ENCODE measurements around the gene PARP9.
"Not testable (repeated sequence)": the region's sequence is repeated elsewhere in the genome, so short reads cannot be mapped to it uniquely, and the experiment has no call there.

The PARP9 gene

DNA sequence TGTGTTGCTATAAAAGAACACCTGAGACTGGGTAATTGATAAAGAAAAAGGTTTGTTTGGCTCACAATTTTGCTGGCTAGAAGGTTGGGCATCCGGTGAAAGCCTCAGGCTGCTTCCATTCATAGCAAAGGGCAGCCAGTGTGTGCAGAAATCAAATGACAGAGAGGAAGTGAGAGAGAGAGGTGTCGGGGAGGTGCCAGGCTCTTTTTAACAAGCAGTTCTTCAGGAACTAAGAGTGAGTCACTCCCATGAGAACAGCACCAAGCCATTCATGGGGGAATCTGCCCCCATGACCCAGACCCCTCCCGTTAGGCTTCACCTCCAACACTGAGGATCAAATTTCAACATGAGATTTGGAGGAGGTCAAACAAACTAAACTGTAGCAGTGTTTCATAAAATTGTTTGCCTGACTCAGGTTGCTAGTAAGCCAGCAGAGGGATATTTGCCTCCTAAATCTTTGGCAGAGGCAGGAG is 8.9 kb upstream of the PARP9 start:
- DNase-seq: no peak

DNA sequence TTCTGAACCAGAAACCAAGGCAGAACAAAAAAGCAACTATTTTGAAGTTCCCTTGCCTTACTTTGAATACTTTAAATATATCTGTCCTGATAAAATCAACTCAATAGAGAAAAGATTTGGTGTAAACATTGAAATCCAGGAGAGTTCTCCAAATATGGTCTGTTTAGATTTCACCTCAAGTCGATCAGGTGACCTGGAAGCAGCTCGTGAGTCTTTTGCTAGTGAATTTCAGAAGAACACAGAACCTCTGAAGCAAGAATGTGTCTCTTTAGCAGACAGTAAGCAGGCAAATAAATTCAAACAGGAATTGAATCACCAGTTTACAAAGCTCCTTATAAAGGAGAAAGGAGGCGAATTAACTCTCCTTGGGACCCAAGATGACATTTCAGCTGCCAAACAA is 4.7 kb upstream of the PARP9 start:
- DNase-seq: no peak

- DNase-seq: not testable (repeated sequence)
Observed at GRCh38 chr3:122568131-122568530, 4.0 kb upstream of the PARP9 start.

DNA sequence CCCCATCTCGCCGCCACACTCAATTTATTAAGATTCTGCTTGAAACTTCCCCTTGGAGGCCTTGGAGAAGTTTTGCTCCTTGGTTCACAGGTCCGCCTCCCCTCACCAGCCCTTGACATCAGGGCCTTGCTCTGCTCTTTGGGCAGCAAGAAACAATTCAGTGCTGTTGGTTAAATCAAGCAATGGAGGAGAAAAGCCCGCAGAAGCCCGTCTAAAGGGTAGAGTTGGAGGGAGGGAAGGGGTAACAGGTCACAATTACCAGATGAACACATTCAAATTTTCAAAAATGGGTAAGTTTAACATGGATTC is 429 bp downstream of the PARP9 start:
- no peak for DNase-seq

- DNase-seq: no peak
Observed at GRCh38 chr3:122562923-122563716, 980 bp downstream of the PARP9 start.

- peak in 1 of 2 experiments; percentile 35 for DNase-seq
Observed at GRCh38 chr3:122560680-122561079, 3.4 kb downstream of the PARP9 start.

GRCh38 chr3:122559906-122560305 is 4.2 kb downstream of the PARP9 start:
- DNase-seq: no peak

DNA sequence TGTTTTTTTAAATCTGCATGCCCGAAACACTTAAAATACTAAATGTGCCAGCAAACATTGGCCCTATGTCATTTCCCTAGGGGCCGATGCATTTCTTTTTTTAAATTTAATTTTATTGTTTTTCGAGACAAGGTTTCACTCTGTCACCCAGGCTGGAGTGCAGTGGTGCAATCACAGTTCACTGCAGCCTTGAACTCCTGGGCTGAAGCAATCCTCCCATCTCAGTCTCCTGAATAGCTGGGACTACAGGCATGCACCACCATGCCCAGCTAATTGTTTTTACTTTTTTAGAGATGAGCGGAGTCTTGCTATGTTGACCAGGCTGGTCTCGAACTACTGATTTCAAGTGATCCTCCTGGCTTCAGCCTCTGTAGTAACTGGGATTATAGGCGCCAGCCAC is 5.5 kb downstream of the PARP9 start:
- no peak for DNase-seq

DNA sequence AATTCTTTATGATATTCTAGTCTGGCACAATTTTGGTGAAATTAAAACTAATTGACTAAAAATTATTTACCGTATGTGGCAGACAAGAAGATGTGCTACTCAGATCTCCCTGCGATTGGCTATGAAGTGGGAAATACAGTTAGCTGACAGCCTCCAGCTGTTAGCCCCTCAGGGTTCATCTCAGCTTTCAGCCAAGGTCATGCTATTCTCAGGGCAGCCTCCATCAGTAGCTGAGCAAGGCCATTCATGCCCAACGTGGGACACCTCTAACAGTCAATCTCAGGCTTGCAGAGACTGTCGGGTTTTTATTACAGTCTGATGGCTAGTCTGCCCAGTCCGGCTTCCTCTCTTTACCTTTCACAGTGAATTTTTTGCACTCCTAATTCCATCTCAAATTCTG is 6.7 kb downstream of the PARP9 start:
- DNase-seq: no peak

- DNase-seq: no peak
Observed at GRCh38 chr3:122555275-122556071, 8.6 kb downstream of the PARP9 start.

- DNase-seq: no peak
Observed at GRCh38 chr3:122553171-122553570, 10.9 kb downstream of the PARP9 start.

GRCh38 chr3:122548619-122549018 is 15.5 kb downstream of the PARP9 start:
- DNase-seq: no peak

DNA sequence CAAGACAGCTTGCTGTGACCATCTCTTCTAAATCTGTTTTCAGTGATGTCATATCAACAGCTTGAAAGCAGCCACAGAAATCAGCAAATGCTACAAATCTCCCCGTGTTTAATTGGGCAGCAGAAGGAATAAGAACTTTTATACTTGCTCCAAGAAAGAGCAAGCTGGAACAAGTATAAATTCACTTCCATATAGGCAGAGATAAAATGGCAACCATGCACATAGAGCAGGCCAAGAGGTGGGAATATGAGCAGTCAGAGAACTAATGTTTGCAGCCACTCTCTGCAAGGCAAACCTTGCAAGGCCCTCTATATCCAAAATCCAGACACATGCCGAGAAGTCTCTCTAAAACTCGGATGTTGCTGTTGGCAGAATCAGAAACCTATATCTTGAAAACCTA is 16.0 kb downstream of the PARP9 start:
- no peak for DNase-seq

- no peak for DNase-seq
Observed at GRCh38 chr3:122546151-122546550, 17.9 kb downstream of the PARP9 start.

GRCh38 chr3:122538956-122539490 is 25.1 kb downstream of the PARP9 start:
- DNase-seq: no peak

GRCh38 chr3:122536632-122537001 is 27.5 kb downstream of the PARP9 start:
- no peak for DNase-seq

GRCh38 chr3:122535964-122536631 is 28.0 kb downstream of the PARP9 start:
- DNase-seq: no peak

GRCh38 chr3:122533931-122534334 is 30.2 kb downstream of the PARP9 start:
- no peak for DNase-seq

DNA sequence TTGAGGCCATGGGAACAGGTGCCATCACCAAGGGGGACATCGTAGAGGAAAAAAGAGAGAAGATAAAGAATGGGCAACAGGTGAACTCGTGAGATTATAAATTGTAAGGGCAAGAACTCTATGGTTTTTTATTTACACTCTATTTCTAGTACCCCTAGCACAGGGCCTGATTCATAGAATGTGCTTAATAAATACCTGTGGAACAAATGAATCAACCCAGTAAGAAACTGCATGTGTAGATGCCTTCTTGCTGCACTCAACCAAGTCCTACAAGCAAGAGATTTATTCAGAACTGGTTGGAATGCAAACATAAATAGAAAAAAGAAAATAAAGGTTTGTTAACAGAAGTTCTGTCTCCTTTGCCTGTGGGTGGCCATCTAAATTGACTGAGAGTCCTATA is 30.6 kb downstream of the PARP9 start:
- no peak for DNase-seq

DNA sequence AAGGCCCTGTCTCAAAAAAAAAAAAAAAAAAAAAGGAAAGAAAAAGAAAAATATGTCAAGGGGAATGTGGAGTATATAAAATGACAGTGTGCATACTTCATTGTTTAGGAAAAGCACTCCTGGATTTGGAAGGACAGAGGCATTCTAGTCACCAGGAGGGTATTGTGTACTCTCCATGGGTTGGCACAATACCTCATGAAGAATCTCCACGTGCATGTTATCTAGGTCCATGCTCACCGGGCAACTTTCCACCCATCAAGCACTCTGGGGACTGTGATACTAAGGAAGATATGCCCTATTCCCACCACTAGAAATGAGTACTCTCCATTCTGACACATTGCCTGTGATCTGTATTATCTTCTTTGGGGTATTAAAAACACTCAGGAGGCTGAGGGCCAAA is 33.9 kb downstream of the PARP9 start:
- no peak for DNase-seq

DNA sequence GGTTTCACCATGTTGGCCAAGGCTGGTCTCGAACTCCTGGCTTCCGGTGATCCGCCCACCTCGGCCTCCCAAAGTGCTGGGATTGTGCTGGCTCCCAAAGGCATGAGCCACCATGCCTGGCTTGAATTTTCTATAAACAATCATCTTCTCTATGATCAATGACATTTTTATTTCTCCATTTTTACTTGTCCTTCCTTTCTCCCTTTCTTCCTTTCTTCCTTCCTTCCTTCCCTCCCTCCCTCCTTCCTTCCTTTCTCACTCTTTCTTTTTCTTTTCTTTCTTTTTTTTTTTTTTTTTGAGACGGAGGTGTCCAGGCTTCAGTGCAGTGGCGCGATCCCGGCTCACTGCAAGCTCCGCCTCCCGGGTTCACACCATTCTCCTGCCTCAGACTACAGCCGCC is 40.8 kb downstream of the PARP9 start:
- DNase-seq: no peak

- no peak for DNase-seq
Observed at GRCh38 chr3:122520861-122521260, 43.2 kb downstream of the PARP9 start.

DNA sequence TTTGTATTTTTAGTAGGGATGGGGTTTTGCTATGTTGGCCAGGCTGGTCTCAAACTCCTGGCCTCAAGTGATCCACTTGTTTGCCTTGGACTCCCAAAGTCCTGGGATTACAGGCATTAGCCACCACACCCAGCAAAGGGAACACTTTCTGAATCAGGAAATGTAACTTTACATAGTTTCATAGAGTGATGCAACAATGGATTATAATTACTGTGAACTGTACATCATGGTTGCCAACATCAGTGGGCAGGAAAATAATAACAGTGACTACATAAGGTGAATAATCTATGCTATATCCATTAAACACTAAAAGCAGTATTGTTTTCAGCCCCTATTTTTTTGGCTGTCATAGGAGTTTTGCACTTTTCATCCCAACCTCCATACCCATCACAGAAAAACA is 44.4 kb downstream of the PARP9 start:
- DNase-seq: no peak

Data from NCI-H1930 (cell line).